GM12878 (cell line): ENCODE measurements around the gene RAB37. TPM values are rescaled to one million over a fixed set of nuclear protein-coding genes. Genes with fewer than 3 reads are reported as not detected.
A peak's percentile ranks its signal among the peaks of the same experiment; 100 is the strongest.

Source experiments
- ASH2L ChIP-seq: fragments of 300-600, 200-600 bp; sonication (generic); IDR thresholded peaks from 2 replicates; pipeline ENCODE4 v1.6.1; 2017; ENCODE audit warnings: low read depth, mild to moderate bottlenecking, borderline replicate concordance
- ATF7 ChIP-seq: fragments of 450-650 bp; IDR thresholded peaks from 2 replicates; pipeline ENCODE4 v1.6.1; 2016; ENCODE audit warnings: low read depth, mild to moderate bottlenecking
- BCL3 ChIP-seq: IDR thresholded peaks from 2 replicates; pipeline ENCODE4 v1.6.1; 2011; ENCODE audit warnings: borderline replicate concordance, low read depth, mild to moderate bottlenecking, moderate library complexity, low read length; ENCODE audit not compliant: insufficient read depth, poor library complexity, severe bottlenecking
- BRCA1 ChIP-seq: IDR thresholded peaks from 2 replicates; pipeline ENCODE4 v1.6.1; 2011; ENCODE audit warnings: low read depth, low read length, improper control_type of control experiment
- HCFC1 ChIP-seq: fragments of 150-350 bp; IDR thresholded peaks from 2 replicates; pipeline ENCODE4 v1.6.1; 2014; ENCODE audit warnings: low read length
- IKZF2 ChIP-seq, 2 experiments: fragments of 450-650 bp; IDR thresholded peaks; 2 replicates each; pipeline ENCODE4 v1.6.1; 2017; ENCODE audit warnings: mild to moderate bottlenecking in 2 of 2, moderate library complexity in 2 of 2
- KLF5 ChIP-seq: fragments of 450-650 bp; IDR thresholded peaks from 2 replicates; pipeline ENCODE4 v1.6.1; 2014; ENCODE audit warnings: mild to moderate bottlenecking; ENCODE audit not compliant: partially characterized antibody
- MEF2B ChIP-seq: fragments of 450-650 bp; IDR thresholded peaks from 2 replicates; pipeline ENCODE4 v1.6.1; 2018; ENCODE audit warnings: mild to moderate bottlenecking, moderate library complexity; ENCODE audit not compliant: partially characterized antibody, poor library complexity, severe bottlenecking
- MXI1 ChIP-seq: fragments of 150-350 bp; IDR thresholded peaks from 2 replicates; pipeline ENCODE4 v1.6.1; 2011; ENCODE audit warnings: low read depth, mild to moderate bottlenecking, inconsistent platforms, low read length, improper control_type of control experiment
- NR2F1 ChIP-seq: fragments of 450-650 bp; conservative IDR thresholded peaks from 2 replicates; pipeline ENCODE4 v1.6.1; 2017; ENCODE audit warnings: mild to moderate bottlenecking
- RAD51 ChIP-seq: fragments of 450-650 bp; IDR thresholded peaks from 2 replicates; pipeline ENCODE4 v1.6.1; 2016; ENCODE audit warnings: moderate library complexity, mild to moderate bottlenecking, inconsistent platforms
- SP1 ChIP-seq: IDR thresholded peaks from one replicate; pipeline ENCODE4 v1.6.1; 2011; ENCODE audit warnings: low read depth, low read length
- SPI1 ChIP-seq: IDR thresholded peaks from 2 replicates; pipeline ENCODE4 v1.6.1; 2011; ENCODE audit warnings: low read depth, mild to moderate bottlenecking, low read length, moderate library complexity, borderline replicate concordance; ENCODE audit not compliant: insufficient read depth
- STAT1 ChIP-seq: fragments of 450-650 bp; conservative IDR thresholded peaks from 2 replicates; pipeline ENCODE4 v1.6.1; 2014; ENCODE audit warnings: antibody characterized with exemption, mild to moderate bottlenecking
- polyA plus RNA-seq, 11 experiments: library from polyadenylated mRNA; depleted of rRNA in 4 of 11; unstranded in 6 of 11; stranded (reverse) in 5 of 11; fragments of >200 nt; fragmentation: Nextera tagmentation in 4 of 11; fragmentation: Illumina TruSeq in 1 of 11; extraction: Ambion mirVana in 4 of 11; extraction: Trizol in 1 of 11; gene quantifications; 1 replicate in 1 of 11; 2 replicates in 10 of 11; pipeline versions ENCODE4 v1.2.1 to v1.2.3, GENCODE V29; 2011 to 2016; ENCODE audit warnings: inconsistent platforms in 2 of 11, missing spikeins in 2 of 11, low read depth in 1 of 11
- total RNA-seq, 4 experiments: library from RNA; depleted of rRNA in 3 of 4; stranded (reverse); fragments of >200 nt in 3 of 4; fragmentation: Illumina TruSeq in 1 of 4; extraction: Trizol in 1 of 4; gene quantifications; 2 replicates each; pipeline versions ENCODE4 v1.2.1 to v1.2.3, GENCODE V29; 2013 to 2021
- TF ChIP-seq, protein P1 (sequence below): fragments of 150-350 bp; IDR thresholded peaks from 2 replicates; pipeline ENCODE4 v1.6.1; 2016; ENCODE audit warnings: low read depth, low read length
- TF ChIP-seq, protein P2 (sequence below): IDR thresholded peaks from 2 replicates; pipeline ENCODE4 v1.6.1; 2012; ENCODE audit warnings: mild to moderate bottlenecking, low read depth, low read length
- TF ChIP-seq, protein P3 (sequence below): fragments of 450-650 bp; formaldehyde crosslinking; IDR thresholded peaks from 2 replicates; pipeline ENCODE4 v1.4.0; 2022; ENCODE audit warnings: mild to moderate bottlenecking, moderate library complexity

The RAB37 gene
- total and polyA plus RNA-seq, 10 of the 15 experiments (the other 5 are each of a cell fraction or from before 2014, with no cell fraction given) = 0.48 to 5.6 (median 1.7) TPM

DNA sequence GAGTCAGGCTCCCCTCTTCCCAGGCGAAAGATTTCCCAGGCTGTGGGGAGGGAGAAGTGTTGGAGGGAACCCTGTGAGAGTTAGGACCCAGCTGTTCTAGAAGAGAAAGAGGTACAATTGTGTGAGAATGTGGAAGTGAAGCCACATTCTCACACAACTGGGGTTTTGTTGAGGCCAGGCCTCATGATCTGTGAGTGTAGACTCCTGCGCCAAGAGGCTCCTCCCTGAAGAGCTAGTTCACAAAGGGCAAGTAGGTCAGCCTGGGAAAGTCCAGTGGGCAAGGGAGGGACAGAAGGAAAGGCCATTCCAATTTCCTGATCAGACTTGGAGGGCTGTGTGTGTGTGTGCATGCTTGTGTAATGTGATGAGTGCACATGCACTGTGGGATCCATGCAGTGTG is 39.5 kb upstream of the RAB37 start (continued):
- TF ChIP-seq, protein P1, sequence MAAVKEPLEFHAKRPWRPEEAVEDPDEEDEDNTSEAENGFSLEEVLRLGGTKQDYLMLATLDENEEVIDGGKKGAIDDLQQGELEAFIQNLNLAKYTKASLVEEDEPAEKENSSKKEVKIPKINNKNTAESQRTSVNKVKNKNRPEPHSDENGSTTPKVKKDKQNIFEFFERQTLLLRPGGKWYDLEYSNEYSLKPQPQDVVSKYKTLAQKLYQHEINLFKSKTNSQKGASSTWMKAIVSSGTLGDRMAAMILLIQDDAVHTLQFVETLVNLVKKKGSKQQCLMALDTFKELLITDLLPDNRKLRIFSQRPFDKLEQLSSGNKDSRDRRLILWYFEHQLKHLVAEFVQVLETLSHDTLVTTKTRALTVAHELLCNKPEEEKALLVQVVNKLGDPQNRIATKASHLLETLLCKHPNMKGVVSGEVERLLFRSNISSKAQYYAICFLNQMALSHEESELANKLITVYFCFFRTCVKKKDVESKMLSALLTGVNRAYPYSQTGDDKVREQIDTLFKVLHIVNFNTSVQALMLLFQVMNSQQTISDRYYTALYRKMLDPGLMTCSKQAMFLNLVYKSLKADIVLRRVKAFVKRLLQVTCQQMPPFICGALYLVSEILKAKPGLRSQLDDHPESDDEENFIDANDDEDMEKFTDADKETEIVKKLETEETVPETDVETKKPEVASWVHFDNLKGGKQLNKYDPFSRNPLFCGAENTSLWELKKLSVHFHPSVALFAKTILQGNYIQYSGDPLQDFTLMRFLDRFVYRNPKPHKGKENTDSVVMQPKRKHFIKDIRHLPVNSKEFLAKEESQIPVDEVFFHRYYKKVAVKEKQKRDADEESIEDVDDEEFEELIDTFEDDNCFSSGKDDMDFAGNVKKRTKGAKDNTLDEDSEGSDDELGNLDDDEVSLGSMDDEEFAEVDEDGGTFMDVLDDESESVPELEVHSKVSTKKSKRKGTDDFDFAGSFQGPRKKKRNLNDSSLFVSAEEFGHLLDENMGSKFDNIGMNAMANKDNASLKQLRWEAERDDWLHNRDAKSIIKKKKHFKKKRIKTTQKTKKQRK = no peak
- TF ChIP-seq SP1 = no peak
- no peak for TF ChIP-seq STAT1
- TF ChIP-seq BCL3 = peak; percentile 49
- TF ChIP-seq BRCA1 = no peak
- TF ChIP-seq, protein P2, sequence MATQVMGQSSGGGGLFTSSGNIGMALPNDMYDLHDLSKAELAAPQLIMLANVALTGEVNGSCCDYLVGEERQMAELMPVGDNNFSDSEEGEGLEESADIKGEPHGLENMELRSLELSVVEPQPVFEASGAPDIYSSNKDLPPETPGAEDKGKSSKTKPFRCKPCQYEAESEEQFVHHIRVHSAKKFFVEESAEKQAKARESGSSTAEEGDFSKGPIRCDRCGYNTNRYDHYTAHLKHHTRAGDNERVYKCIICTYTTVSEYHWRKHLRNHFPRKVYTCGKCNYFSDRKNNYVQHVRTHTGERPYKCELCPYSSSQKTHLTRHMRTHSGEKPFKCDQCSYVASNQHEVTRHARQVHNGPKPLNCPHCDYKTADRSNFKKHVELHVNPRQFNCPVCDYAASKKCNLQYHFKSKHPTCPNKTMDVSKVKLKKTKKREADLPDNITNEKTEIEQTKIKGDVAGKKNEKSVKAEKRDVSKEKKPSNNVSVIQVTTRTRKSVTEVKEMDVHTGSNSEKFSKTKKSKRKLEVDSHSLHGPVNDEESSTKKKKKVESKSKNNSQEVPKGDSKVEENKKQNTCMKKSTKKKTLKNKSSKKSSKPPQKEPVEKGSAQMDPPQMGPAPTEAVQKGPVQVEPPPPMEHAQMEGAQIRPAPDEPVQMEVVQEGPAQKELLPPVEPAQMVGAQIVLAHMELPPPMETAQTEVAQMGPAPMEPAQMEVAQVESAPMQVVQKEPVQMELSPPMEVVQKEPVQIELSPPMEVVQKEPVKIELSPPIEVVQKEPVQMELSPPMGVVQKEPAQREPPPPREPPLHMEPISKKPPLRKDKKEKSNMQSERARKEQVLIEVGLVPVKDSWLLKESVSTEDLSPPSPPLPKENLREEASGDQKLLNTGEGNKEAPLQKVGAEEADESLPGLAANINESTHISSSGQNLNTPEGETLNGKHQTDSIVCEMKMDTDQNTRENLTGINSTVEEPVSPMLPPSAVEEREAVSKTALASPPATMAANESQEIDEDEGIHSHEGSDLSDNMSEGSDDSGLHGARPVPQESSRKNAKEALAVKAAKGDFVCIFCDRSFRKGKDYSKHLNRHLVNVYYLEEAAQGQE = no peak
- no peak for TF ChIP-seq ATF7
- no peak for TF ChIP-seq MXI1
- TF ChIP-seq KLF5 = no peak
- TF ChIP-seq ASH2L = no peak
- TF ChIP-seq NR2F1 = peak; percentile 66
- peak; percentile 69; the same call in 1 of the 2 replicates for TF ChIP-seq SPI1
- peak; percentile 33 for TF ChIP-seq MEF2B
- TF ChIP-seq IKZF2 (IDR thresholded peaks at IDR 0.05) = 0 out of 4 replicates have a peak, but pooled peaks of 1 of the 2 experiments have one; percentile 22
- no peak for TF ChIP-seq RAD51
- TF ChIP-seq, protein P3, sequence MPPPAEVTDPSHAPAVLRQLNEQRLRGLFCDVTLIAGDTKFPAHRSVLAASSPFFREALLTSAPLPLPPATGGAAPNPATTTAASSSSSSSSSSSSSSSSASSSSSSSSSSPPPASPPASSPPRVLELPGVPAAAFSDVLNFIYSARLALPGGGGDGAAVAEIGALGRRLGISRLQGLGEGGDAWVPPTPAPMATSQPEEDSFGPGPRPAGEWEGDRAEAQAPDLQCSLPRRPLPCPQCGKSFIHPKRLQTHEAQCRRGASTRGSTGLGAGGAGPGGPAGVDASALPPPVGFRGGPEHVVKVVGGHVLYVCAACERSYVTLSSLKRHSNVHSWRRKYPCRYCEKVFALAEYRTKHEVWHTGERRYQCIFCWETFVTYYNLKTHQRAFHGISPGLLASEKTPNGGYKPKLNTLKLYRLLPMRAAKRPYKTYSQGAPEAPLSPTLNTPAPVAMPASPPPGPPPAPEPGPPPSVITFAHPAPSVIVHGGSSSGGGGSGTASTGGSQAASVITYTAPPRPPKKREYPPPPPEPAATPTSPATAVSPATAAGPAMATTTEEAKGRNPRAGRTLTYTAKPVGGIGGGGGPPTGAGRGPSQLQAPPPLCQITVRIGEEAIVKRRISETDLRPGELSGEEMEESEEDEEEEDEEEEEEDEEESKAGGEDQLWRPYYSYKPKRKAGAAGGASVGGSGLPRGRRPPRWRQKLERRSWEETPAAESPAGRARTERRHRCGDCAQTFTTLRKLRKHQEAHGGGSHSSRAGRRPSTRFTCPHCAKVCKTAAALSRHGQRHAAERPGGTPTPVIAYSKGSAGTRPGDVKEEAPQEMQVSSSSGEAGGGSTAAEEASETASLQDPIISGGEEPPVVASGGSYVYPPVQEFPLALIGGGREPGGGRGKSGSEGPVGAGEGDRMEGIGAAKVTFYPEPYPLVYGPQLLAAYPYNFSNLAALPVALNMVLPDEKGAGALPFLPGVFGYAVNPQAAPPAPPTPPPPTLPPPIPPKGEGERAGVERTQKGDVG (CRISPR knock-in tag) = no peak
- TF ChIP-seq HCFC1 = no peak
